Measurements from ENCODE around the gene SMAD3. TPM values are rescaled to one million over a fixed set of nuclear protein-coding genes. Genes with fewer than 3 reads are reported as not detected.
A peak's percentile ranks its signal among the peaks of the same experiment; 100 is the strongest.

The SMAD3 gene
- total RNA-seq, 1 experiment from 2014 or later = 89.2 TPM

DNA sequence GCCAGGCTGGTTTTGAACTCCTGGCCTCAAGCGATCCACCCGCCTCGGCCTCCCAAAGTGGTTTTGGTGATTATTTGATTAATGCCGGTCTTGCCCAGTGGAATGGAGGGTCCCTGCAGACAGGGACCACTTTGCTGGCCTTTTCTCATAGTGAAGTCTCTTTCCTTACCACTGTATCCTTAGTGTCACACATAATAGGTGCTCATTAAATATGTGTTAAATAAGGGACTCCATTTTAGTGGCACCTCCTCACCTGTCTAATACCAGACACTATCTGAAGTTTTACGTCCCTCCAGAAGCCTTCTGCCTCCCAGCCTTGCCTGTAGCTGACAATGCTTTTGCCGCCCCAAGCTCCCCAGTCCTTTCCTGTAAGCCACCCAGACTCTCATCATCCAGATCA, 97.8 kb downstream of the SMAD3 start:
- CTCF ChIA-PET = no interaction called here
- no peak overlapping the region for H3K27ac ChIP-seq (ENCODE audit: low read depth, low read length)
- peaks cover 16 to 79% of the 10 kb centered on the region in 2 experiments for H3K4me1 ChIP-seq (ENCODE audit: control insufficient read depth in 1 of 2, insufficient read depth in 2 of 2, low read length in 2 of 2)

DNA sequence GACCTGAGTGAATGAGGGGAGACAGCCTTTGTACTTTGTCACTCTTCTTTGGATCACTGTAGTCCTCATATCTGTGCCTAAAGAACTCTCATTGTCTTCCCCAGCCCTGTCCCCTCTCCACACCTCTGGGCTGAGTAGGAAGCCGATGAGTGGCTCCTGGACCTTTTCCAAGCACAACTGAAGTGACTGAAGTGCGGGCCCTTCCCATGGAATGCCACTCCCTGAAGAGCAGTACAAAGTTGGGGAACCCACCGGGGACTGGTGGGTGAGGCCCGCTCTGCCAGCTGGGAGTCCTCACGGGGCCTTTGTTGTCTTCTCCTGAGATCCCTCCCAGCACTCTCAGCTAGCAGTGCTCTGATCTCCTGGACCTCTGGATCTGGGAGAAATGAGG, 99.0 kb downstream of the SMAD3 start:
- no peak for DNase-seq (ENCODE audit: low read depth, low spot score)
- Histone ChIP-seq H3K9ac (ENCODE audit: low read length) (no peak overlapping the region), H3K27ac (ENCODE audit: low read depth, low read length) (peak overlapping the region; percentile 18; the same call in 1 of the 2 replicates), H3K9me3 (ENCODE audit: control insufficient read depth in 1 of 2, insufficient read depth in 1 of 2, low read depth in 1 of 2, low read length in 2 of 2) (no peaks in the 10 kb centered on the region), H2AFZ (ENCODE audit: low read depth, low read length, poor library complexity, severe bottlenecking) (no peak overlapping the region), H3K9me2 (ENCODE audit: insufficient read depth) (no peaks in the 10 kb centered on the region), H3K36me3 (ENCODE audit: control insufficient read depth in 1 of 2, insufficient read depth in 2 of 2, low read length in 2 of 2) (peaks cover 2 to 40% of the 10 kb centered on the region in 2 experiments; a peak in 2 of 4 replicates), H3K4me3 (replicated peaks in 1 of 2; ENCODE audit: low read depth in 1 of 2, low read length in 2 of 2) (no peak overlapping the region), H3K79me2 (ENCODE audit: insufficient read depth, low read length) (peaks cover 69% of the 10 kb centered on the region), H3K4me1 (ENCODE audit: control insufficient read depth in 1 of 2, insufficient read depth in 2 of 2, low read length in 2 of 2) (peaks cover 16 to 69% of the 10 kb centered on the region in 2 experiments), H3K27me3 (ENCODE audit: insufficient read depth, low read length) (no peaks in the 10 kb centered on the region), H4K20me1 (ENCODE audit: insufficient read depth) (no peaks in the 10 kb centered on the region), H3K4me2 (ENCODE audit: low read length) (no peak overlapping the region)
- POLR2A ChIA-PET = no interaction called here
- intact Hi-C loops (cut with micrococcal nuclease) = no loop called here
- RAD21 ChIA-PET (ENCODE audit: low non-redundant PET in 1 of 2, low total read pairs in 2 of 2, uncharacterized antibody in 2 of 2, unreplicated experiment in 2 of 2) = interaction anchor here (0.7 kb wide), 3 partner anchors 84 to 149 kb away, joined by 3 to 4 read pairs (median 3); no protein-coding TSS in a partner anchor
- no TSS peak for BruUV-seq (replicated peaks)
- CTCF ChIA-PET = interaction anchor here (0.9 kb wide), 1 partner anchor 201 kb away, joined by 3 read pairs; no protein-coding TSS in a partner anchor
- ATAC-seq = peak; percentile 33
- TF ChIP-seq, protein P1, sequence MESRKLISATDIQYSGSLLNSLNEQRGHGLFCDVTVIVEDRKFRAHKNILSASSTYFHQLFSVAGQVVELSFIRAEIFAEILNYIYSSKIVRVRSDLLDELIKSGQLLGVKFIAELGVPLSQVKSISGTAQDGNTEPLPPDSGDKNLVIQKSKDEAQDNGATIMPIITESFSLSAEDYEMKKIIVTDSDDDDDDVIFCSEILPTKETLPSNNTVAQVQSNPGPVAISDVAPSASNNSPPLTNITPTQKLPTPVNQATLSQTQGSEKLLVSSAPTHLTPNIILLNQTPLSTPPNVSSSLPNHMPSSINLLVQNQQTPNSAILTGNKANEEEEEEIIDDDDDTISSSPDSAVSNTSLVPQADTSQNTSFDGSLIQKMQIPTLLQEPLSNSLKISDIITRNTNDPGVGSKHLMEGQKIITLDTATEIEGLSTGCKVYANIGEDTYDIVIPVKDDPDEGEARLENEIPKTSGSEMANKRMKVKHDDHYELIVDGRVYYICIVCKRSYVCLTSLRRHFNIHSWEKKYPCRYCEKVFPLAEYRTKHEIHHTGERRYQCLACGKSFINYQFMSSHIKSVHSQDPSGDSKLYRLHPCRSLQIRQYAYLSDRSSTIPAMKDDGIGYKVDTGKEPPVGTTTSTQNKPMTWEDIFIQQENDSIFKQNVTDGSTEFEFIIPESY (IDR thresholded peaks at IDR 0.05; ENCODE audit: extremely low read depth, insufficient replicate concordance, low read length) = no peak
- TF ChIP-seq ZNF274 (IDR thresholded peaks at IDR 0.05; ENCODE audit: low read depth, low read length) = no peak
- TF ChIP-seq FOSL1 (IDR thresholded peaks at IDR 0.05; ENCODE audit: low read depth) = no peak
- TF ChIP-seq SRF (IDR thresholded peaks at IDR 0.05; ENCODE audit: low read depth) = no peak
- TF ChIP-seq EZH2phosphoT487 (IDR thresholded peaks at IDR 0.05; ENCODE audit: borderline replicate concordance) = no peak
- no peak for TF ChIP-seq RAD21 (IDR thresholded peaks at IDR 0.05; ENCODE audit: low read depth)

More for the DNA sequence above, 97.8 kb downstream of the SMAD3 start:
- ChIA-PET POLR2A (no interaction called here), RAD21 (ENCODE audit: low non-redundant PET in 1 of 2, low total read pairs in 2 of 2, uncharacterized antibody in 2 of 2, unreplicated experiment in 2 of 2) (no interaction called here)
- H3K4me3 ChIP-seq (replicated peaks in 1 of 2; ENCODE audit: low read depth in 1 of 2, low read length in 2 of 2) = no peak overlapping the region
- peaks cover 81% of the 10 kb centered on the region for H3K79me2 ChIP-seq (ENCODE audit: insufficient read depth, low read length)
- H3K9me3 ChIP-seq (ENCODE audit: control insufficient read depth in 1 of 2, insufficient read depth in 1 of 2, low read depth in 1 of 2, low read length in 2 of 2) = no peaks in the 10 kb centered on the region
- H2AFZ ChIP-seq (ENCODE audit: low read depth, low read length, poor library complexity, severe bottlenecking) = no peak overlapping the region
- H3K9me2 ChIP-seq (ENCODE audit: insufficient read depth) = no peaks in the 10 kb centered on the region
- peak overlapping the region; percentile 26; the same call in 1 of the 2 replicates for H3K9ac ChIP-seq (ENCODE audit: low read length)
- H3K27me3 ChIP-seq (ENCODE audit: insufficient read depth, low read length) = no peaks in the 10 kb centered on the region
- TF ChIP-seq, protein P2, sequence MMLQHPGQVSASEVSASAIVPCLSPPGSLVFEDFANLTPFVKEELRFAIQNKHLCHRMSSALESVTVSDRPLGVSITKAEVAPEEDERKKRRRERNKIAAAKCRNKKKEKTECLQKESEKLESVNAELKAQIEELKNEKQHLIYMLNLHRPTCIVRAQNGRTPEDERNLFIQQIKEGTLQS (IDR thresholded peaks at IDR 0.05) = no peak
- no peak for TF ChIP-seq POLR2AphosphoS5 (IDR thresholded peaks at IDR 0.05; ENCODE audit: low read depth, low read length)
- no peak for DNase-seq (ENCODE audit: low read depth, low spot score)
- no peak overlapping the region for H3K4me2 ChIP-seq (ENCODE audit: low read length)
- no TSS peak for BruUV-seq (replicated peaks)
- intact Hi-C loops (cut with micrococcal nuclease) = no loop called here
- peaks cover 2 to 33% of the 10 kb centered on the region in 2 experiments; a peak in 2 of 4 replicates for H3K36me3 ChIP-seq (ENCODE audit: control insufficient read depth in 1 of 2, insufficient read depth in 2 of 2, low read length in 2 of 2)
- ATAC-seq = no peak
- H4K20me1 ChIP-seq (ENCODE audit: insufficient read depth) = no peaks in the 10 kb centered on the region
